NOMO-1 treated with DMSO at 0.1 percent for 48 hours (cell line): Measurements from ENCODE around the gene NRXN2.

Experiments
- DNase-seq: peaks from one replicate; lab custom pipeline; 2025; ENCODE audit not compliant: unreplicated experiment; lab: John Stamatoyannopoulos, UW

NRXN2 gene

DNA sequence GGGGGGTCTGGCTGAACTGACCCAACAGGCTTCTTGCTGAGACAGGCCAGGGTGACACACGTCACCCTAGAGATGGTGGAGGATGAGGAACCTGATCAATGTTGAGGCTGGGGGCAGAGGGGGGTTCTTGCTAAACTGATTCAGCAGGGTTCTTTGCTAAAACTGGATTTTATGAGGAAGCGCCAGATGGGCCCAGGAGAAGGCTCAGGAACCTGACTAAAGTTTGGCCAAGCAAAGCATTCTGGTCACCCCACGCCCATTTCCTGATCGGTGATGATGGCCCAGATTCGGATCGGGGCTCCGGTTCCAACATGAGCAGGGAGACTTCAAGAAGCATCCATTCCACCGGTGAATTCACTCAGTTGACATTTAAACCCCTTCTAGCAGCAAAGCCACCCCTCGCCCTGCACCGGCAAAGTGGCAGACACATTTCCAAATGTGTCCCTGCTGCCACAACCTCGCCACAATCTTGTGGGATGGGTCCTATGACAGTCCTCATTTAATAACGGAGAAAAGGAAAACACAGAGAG is 166.2 kb downstream of the NRXN2 start:
- no peak for DNase-seq
